ENCODE data around the gene KLHL26. TPM values are rescaled to one million over a fixed set of nuclear protein-coding genes. Genes with fewer than 3 reads are reported as not detected.

The KLHL26 gene
- total and polyA plus RNA-seq, 2 of the 13 experiments (the other 11 are each of a cell fraction or from before 2014, with no cell fraction given), result 1.5 to 1.7 TPM

- TSS peak; percentile 56 for BruUV-seq (replicated peaks)
- 87% methylated on average over 5 of the region's 5 CpGs for WGBS (ENCODE audit: low lambda C conversion rate)
- POLR2A ChIA-PET, result interaction anchor here (1.5 kb wide), 1 partner anchor 96 kb away, joined by 3 read pairs; no protein-coding TSS in a partner anchor
- Histone ChIP-seq H3K79me2 (ENCODE audit: insufficient read depth, low read length) (peaks cover 51% of the 10 kb centered on the region), H3K9ac (ENCODE audit: insufficient read depth, low read depth, low read length) (no peak overlapping the region), H4K20me1 (ENCODE audit: insufficient read depth, low read length) (peaks cover 6% of the 10 kb centered on the region; the same call in 1 of the 2 replicates), H2AFZ (ENCODE audit: low read length) (no peak overlapping the region), H3K27ac (ENCODE audit: extremely low read length, insufficient read depth, low read length) (no peak overlapping the region), H3K4me3 (replicated peaks in 1 of 3; ENCODE audit: insufficient read depth in 1 of 3, low read depth in 2 of 3, low read length in 3 of 3) (no peak overlapping the region), H3K36me3 (replicated peaks in 1 of 2; ENCODE audit: control insufficient read depth in 1 of 2, insufficient read depth in 2 of 2, low read length in 2 of 2) (no peaks in the 10 kb centered on the region), H3K4me1 (ENCODE audit: insufficient read depth, low read length) (peaks cover 37% of the 10 kb centered on the region), H3K27me3 (ENCODE audit: control insufficient read depth in 1 of 2, insufficient read depth in 2 of 2, low read length in 2 of 2) (no peaks in the 10 kb centered on the region; a peak in 1 of 5 replicates), H3K4me2 (ENCODE audit: low read depth, low read length) (peak overlapping the region; percentile 7; the same call in 1 of the 2 replicates), H3K9me3 (ENCODE audit: low read length) (no peaks in the 10 kb centered on the region)
- intact Hi-C loops (cut with micrococcal nuclease; ENCODE audit: unreplicated experiment), result loop anchor here (10.0 kb wide), 1 partner anchor 49 kb away; no protein-coding TSS in a partner anchor
- in situ Hi-C loops (cut with HindIII; ENCODE audit: extremely low pct_ligation_motif_present, low pct_unique_long_range_greater_than_20kb), result no loop called here
- CTCF ChIA-PET (ENCODE audit: low intra/inter-chr PET ratio, low total read pairs), result no interaction called here
- TF ChIP-seq ZFX (CRISPR knock-in tag; IDR thresholded peaks at IDR 0.05; ENCODE audit: low read depth) (no peak), ZNF569 (CRISPR knock-in tag; IDR thresholded peaks at IDR 0.05; ENCODE audit: borderline replicate concordance) (no peak), RARA (CRISPR knock-in tag; IDR thresholded peaks at IDR 0.05) (0 out of 2 replicates have a peak, but pooled peaks have one; percentile 12), KAT8 (CRISPR knock-in tag; IDR thresholded peaks at IDR 0.05) (no peak)
- FAIRE-seq (no peak), DNase-seq (ENCODE audit: low spot score) (no peak), ATAC-seq (no peak)
Measured at GRCh38 chr19:18685597-18686190, 48.9 kb downstream of the KLHL26 start.

DNA sequence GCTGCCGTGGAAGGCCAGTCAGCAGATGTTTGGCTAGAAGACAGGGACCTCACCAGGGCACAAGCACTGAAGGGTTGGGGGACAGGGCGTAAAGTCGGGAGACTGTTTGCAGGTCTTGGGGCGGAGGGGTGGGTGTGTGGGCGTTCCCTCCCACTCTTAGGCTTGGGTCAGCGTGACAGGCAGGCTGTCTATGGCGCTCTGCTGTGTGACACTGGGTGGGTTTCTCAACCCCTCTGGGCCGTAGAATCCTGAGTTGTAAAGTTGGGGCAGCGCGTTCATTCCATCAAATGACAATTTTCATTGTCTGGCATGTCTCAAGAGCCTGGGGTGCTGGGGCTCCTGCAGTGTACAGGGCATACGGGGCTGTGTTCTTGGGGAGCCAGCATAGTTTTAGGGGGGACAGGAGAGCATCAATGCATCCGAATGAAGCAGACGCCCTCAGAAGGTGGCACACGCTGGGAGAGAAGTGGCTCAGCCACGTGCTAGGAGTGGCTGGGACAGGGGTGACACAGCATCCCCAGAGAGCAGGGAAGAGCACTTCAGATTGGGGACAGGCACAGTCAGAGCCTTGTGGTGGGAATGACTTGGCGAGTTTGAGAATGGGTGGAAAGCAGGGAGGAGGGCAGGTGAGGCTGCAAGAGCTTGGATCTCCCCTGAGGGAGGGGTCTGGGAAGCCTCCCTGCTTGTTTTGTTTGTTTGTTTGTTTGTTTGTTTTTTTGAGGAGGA is 51.1 kb downstream of the KLHL26 start:
- H3K36me3 ChIP-seq (replicated peaks in 1 of 2; ENCODE audit: control insufficient read depth in 1 of 2, insufficient read depth in 2 of 2, low read length in 2 of 2), result no peaks in the 10 kb centered on the region
- peaks cover 6% of the 10 kb centered on the region; the same call in 1 of the 2 replicates for H4K20me1 ChIP-seq (ENCODE audit: insufficient read depth, low read length)
- H3K27me3 ChIP-seq (ENCODE audit: control insufficient read depth in 1 of 2, insufficient read depth in 2 of 2, low read length in 2 of 2), result no peaks in the 10 kb centered on the region; a peak in 1 of 5 replicates
- TF ChIP-seq ZNF543 (CRISPR knock-in tag; IDR thresholded peaks at IDR 0.05) (no peak), ZNF768 (CRISPR knock-in tag; IDR thresholded peaks at IDR 0.05) (peak; percentile 94)
- intact Hi-C loops (cut with micrococcal nuclease; ENCODE audit: unreplicated experiment), result loop anchor here (10.0 kb wide), 1 partner anchor 47 kb away; no protein-coding TSS in a partner anchor
- FAIRE-seq (no peak), ATAC-seq (no peak), DNase-seq (ENCODE audit: low spot score) (no peak)
- H3K4me1 ChIP-seq (ENCODE audit: insufficient read depth, low read length), result peaks cover 27% of the 10 kb centered on the region
- H3K9ac ChIP-seq (ENCODE audit: insufficient read depth, low read depth, low read length), result no peak overlapping the region
- CTCF ChIA-PET (ENCODE audit: low intra/inter-chr PET ratio, low total read pairs), result no interaction called here
- in situ Hi-C loops (cut with HindIII; ENCODE audit: extremely low pct_ligation_motif_present, low pct_unique_long_range_greater_than_20kb), result no loop called here
- no peaks in the 10 kb centered on the region for H3K9me3 ChIP-seq (ENCODE audit: low read length)
- no peak overlapping the region for H3K4me3 ChIP-seq (replicated peaks in 1 of 3; ENCODE audit: insufficient read depth in 1 of 3, low read depth in 2 of 3, low read length in 3 of 3)
- POLR2A ChIA-PET, result no interaction called here
- no TSS peak for BruUV-seq (replicated peaks)
- no peak overlapping the region for H3K4me2 ChIP-seq (ENCODE audit: low read depth, low read length)
- H3K79me2 ChIP-seq (ENCODE audit: insufficient read depth, low read length), result peaks cover 51% of the 10 kb centered on the region
- WGBS (ENCODE audit: low lambda C conversion rate), result 95% methylated on average over 15 of the region's 16 CpGs
- no peak overlapping the region for H2AFZ ChIP-seq (ENCODE audit: low read length)
- H3K27ac ChIP-seq (ENCODE audit: extremely low read length, insufficient read depth, low read length), result no peak overlapping the region
